HEK293 (cell line): ENCODE data around the gene PDE3B.

Experiments used
- CTCF ChIA-PET: fragments of 350-600 bp; formaldehyde crosslinking; extraction: SDS; loops from one replicate; lab custom pipeline; 2021; ENCODE audit warnings: antibody characterized with exemption; lab: Yijun Ruan, JAX
- POLR2A ChIA-PET: fragments of 300-600 bp; formaldehyde crosslinking; extraction: SDS; loops from one replicate; lab custom pipeline; 2020; ENCODE audit warnings: antibody characterized with exemption, inconsistent platforms; lab: Yijun Ruan, JAX
- H3K27ac ChIP-seq: fragments of 200-500 bp; sonication (Bioruptor generic); 2 replicates; pipeline ENCODE4 v1.5.1; 2014; ENCODE audit warnings: low read depth, low read length, control low read depth, inconsistent platforms; ENCODE audit errors: extremely low read depth
- H3K36me3 ChIP-seq, 2 experiments: fragments of 200-500 bp in 1 of 2; sonication (Bioruptor generic) in 1 of 2; 1 replicate in 1 of 2; 2 replicates in 1 of 2; pipeline ENCODE4 v1.5.1; 2014 to 2017; ENCODE audit warnings: inconsistent platforms in 2 of 2, low read length in 2 of 2; ENCODE audit not compliant: control insufficient read depth in 2 of 2, insufficient read depth in 1 of 2
- H3K4me1 ChIP-seq: fragments of 200-500 bp; sonication (Bioruptor generic); 2 replicates; pipeline ENCODE4 v1.5.1; 2014; ENCODE audit warnings: mild to moderate bottlenecking, low read length, inconsistent platforms; ENCODE audit not compliant: control insufficient read depth, insufficient read depth
- H3K4me3 ChIP-seq: 2 replicates; pipeline ENCODE4 v1.5.1; 2011; ENCODE audit warnings: low read depth, mild to moderate bottlenecking, control low read depth, low read length, moderate library complexity
- H3K9me3 ChIP-seq: fragments of 200-500 bp; sonication (Bioruptor generic); 2 replicates; pipeline ENCODE4 v1.5.1; 2014; ENCODE audit warnings: low read depth, low read length, inconsistent platforms; ENCODE audit not compliant: control insufficient read depth, insufficient read depth
- KLF8 ChIP-seq: fragments of 450-650 bp; formaldehyde crosslinking; IDR thresholded peaks from 2 replicates; pipeline ENCODE4 v1.5.1; 2016; ENCODE audit warnings: missing biosample characterization, missing genetic modification characterization
- SCRT1 ChIP-seq: fragments of 450-650 bp; formaldehyde crosslinking; IDR thresholded peaks from 2 replicates; pipeline ENCODE4 v1.5.1; 2016; ENCODE audit warnings: missing biosample characterization, missing genetic modification characterization, borderline replicate concordance
- SCRT2 ChIP-seq: fragments of 450-650 bp; formaldehyde crosslinking; IDR thresholded peaks from 2 replicates; pipeline ENCODE4 v1.5.1; 2016; ENCODE audit warnings: missing biosample characterization, missing genetic modification characterization
- SP2 ChIP-seq: fragments of 450-650 bp; formaldehyde crosslinking; IDR thresholded peaks from 2 replicates; pipeline ENCODE4 v1.5.1; 2016; ENCODE audit warnings: missing biosample characterization, missing genetic modification characterization
- YY1 ChIP-seq: fragments of 450-650 bp; formaldehyde crosslinking; IDR thresholded peaks from 2 replicates; pipeline ENCODE4 v1.5.1; 2018; ENCODE audit warnings: missing biosample characterization, missing genetic modification characterization
- ZNF223 ChIP-seq: fragments of 450-650 bp; formaldehyde crosslinking; IDR thresholded peaks from 2 replicates; pipeline ENCODE4 v1.5.1; 2016; ENCODE audit warnings: missing biosample characterization, missing genetic modification characterization
- ZNF341 ChIP-seq: fragments of 450-650 bp; formaldehyde crosslinking; IDR thresholded peaks from 2 replicates; pipeline ENCODE4; 2016; ENCODE audit warnings: low read depth, missing biosample characterization, missing genetic modification characterization
- ZNF350 ChIP-seq: fragments of 450-650 bp; formaldehyde crosslinking; IDR thresholded peaks from 2 replicates; pipeline ENCODE4 v1.5.0; 2017; ENCODE audit warnings: missing biosample characterization, mild to moderate bottlenecking, missing genetic modification characterization
- ZNF561 ChIP-seq: fragments of 450-650 bp; IDR thresholded peaks from 2 replicates; pipeline ENCODE4 v1.5.1; 2018; ENCODE audit warnings: missing biosample characterization, missing genetic modification characterization, borderline replicate concordance
- ZSCAN23 ChIP-seq: fragments of 450-650 bp; formaldehyde crosslinking; IDR thresholded peaks from 2 replicates; pipeline ENCODE4 v1.5.1; 2016; ENCODE audit warnings: missing biosample characterization, missing genetic modification characterization
- TF ChIP-seq, protein P1 (sequence below): fragments of 450-650 bp; formaldehyde crosslinking; IDR thresholded peaks from 2 replicates; pipeline ENCODE4 v1.5.1; 2016; ENCODE audit warnings: missing biosample characterization, missing genetic modification characterization
- TF ChIP-seq, protein P2 (sequence below): fragments of 450-650 bp; formaldehyde crosslinking; IDR thresholded peaks from 2 replicates; pipeline ENCODE4 v1.5.1; 2017; ENCODE audit warnings: missing biosample characterization, missing genetic modification characterization
- TF ChIP-seq, protein P3 (sequence below): fragments of 450-650 bp; formaldehyde crosslinking; IDR thresholded peaks from 2 replicates; pipeline ENCODE4 v1.5.1; 2016; ENCODE audit warnings: missing biosample characterization, missing genetic modification characterization
- TF ChIP-seq, protein P4 (sequence below): fragments of 450-650 bp; formaldehyde crosslinking; IDR thresholded peaks from 2 replicates; pipeline ENCODE4 v1.5.1; 2016; ENCODE audit warnings: missing biosample characterization, missing genetic modification characterization
- TF ChIP-seq, protein P5 (sequence below): fragments of 450-650 bp; formaldehyde crosslinking; IDR thresholded peaks from 2 replicates; pipeline ENCODE4 v1.5.1; 2017; ENCODE audit warnings: missing biosample characterization, missing genetic modification characterization
- TF ChIP-seq, protein P6 (sequence below): fragments of 450-650 bp; formaldehyde crosslinking; conservative IDR thresholded peaks from 2 replicates; pipeline ENCODE4 v1.5.1; 2016; ENCODE audit warnings: low read depth, missing biosample characterization, missing genetic modification characterization

PDE3B gene

DNA sequence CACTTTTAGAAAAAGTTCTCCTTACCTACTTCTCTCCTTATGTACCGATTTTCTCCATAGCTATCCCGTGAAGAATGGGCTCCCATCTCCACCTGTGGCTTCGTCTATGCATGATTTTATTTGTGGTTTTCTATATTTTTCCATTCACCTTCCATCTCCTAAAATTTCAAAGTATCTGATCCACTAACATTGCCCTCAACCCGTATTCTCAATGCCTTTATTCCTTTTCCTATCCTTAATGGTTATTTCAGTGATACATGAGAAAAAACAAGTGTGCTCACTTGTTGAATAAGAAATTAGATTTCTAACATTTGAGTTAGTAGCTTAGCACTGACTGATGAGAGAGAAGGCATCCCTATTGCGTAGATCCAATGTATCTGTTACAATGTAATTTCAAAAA, 231.6 kb downstream of the PDE3B start:
- H3K4me1 ChIP-seq, result no peaks in the 10 kb centered on the region
- no peak overlapping the region for H3K27ac ChIP-seq
- TF ChIP-seq ZSCAN23 (tag by site-specific recombination) (no peak), SCRT1 (peak; percentile 63; the same call in 1 of the 2 replicates), SCRT2 (tag by site-specific recombination) (peak; percentile 58)
- TF ChIP-seq, protein P1, sequence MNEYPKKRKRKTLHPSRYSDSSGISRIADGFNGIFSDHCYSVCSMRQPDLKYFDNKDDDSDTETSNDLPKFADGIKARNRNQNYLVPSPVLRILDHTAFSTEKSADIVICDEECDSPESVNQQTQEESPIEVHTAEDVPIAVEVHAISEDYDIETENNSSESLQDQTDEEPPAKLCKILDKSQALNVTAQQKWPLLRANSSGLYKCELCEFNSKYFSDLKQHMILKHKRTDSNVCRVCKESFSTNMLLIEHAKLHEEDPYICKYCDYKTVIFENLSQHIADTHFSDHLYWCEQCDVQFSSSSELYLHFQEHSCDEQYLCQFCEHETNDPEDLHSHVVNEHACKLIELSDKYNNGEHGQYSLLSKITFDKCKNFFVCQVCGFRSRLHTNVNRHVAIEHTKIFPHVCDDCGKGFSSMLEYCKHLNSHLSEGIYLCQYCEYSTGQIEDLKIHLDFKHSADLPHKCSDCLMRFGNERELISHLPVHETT, result no peak
- POLR2A ChIA-PET, result no interaction called here
- CTCF ChIA-PET, result interaction anchor here (0.6 to 1.0 kb wide), 2 partner anchors 86 to 456 kb away, joined by 3 read pairs; no protein-coding TSS in a partner anchor
- no peak overlapping the region for H3K4me3 ChIP-seq
- H3K36me3 ChIP-seq, result peaks cover 3 to 44% of the 10 kb centered on the region in 2 experiments; a peak in 2 of 3 replicates
- H3K9me3 ChIP-seq, result no peaks in the 10 kb centered on the region

DNA sequence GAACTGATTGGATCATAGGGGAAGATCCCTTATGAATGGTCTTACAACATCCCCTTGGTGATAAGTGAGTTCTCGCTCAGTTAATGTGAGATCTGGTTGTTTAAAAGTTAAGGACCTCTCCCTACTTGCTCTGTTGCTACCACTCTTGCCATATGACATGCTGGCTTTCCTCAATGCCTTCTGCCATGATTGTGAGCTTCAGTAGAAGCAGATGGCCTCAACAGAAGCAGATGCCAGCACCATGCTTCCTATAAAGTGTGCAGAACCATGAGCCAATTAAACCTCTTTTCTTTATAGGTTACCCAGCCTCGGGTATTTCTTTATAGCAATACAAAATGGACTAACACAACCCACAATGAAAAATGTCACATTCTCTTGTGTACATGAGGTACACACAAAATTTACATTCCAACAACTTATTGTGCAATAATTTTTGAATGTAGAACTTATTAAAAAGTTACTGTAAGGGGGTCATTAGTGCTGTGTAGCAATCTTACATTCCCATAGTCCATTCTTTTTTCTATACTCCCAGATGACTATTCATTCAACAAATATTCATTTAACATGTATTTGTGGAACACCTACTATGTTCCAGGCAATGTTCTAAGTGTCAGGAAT, 238.1 kb downstream of the PDE3B start:
- no peak overlapping the region for H3K4me3 ChIP-seq
- no peaks in the 10 kb centered on the region for H3K9me3 ChIP-seq
- peaks cover 3 to 40% of the 10 kb centered on the region in 2 experiments; a peak in 2 of 3 replicates for H3K36me3 ChIP-seq
- no peak overlapping the region for H3K27ac ChIP-seq
- H3K4me1 ChIP-seq, result no peaks in the 10 kb centered on the region
- TF ChIP-seq, protein P2, sequence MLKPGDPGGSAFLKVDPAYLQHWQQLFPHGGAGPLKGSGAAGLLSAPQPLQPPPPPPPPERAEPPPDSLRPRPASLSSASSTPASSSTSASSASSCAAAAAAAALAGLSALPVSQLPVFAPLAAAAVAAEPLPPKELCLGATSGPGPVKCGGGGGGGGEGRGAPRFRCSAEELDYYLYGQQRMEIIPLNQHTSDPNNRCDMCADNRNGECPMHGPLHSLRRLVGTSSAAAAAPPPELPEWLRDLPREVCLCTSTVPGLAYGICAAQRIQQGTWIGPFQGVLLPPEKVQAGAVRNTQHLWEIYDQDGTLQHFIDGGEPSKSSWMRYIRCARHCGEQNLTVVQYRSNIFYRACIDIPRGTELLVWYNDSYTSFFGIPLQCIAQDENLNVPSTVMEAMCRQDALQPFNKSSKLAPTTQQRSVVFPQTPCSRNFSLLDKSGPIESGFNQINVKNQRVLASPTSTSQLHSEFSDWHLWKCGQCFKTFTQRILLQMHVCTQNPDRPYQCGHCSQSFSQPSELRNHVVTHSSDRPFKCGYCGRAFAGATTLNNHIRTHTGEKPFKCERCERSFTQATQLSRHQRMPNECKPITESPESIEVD, result no peak
- no peak for TF ChIP-seq SP2 (tag by site-specific recombination)
- TF ChIP-seq, protein P3, sequence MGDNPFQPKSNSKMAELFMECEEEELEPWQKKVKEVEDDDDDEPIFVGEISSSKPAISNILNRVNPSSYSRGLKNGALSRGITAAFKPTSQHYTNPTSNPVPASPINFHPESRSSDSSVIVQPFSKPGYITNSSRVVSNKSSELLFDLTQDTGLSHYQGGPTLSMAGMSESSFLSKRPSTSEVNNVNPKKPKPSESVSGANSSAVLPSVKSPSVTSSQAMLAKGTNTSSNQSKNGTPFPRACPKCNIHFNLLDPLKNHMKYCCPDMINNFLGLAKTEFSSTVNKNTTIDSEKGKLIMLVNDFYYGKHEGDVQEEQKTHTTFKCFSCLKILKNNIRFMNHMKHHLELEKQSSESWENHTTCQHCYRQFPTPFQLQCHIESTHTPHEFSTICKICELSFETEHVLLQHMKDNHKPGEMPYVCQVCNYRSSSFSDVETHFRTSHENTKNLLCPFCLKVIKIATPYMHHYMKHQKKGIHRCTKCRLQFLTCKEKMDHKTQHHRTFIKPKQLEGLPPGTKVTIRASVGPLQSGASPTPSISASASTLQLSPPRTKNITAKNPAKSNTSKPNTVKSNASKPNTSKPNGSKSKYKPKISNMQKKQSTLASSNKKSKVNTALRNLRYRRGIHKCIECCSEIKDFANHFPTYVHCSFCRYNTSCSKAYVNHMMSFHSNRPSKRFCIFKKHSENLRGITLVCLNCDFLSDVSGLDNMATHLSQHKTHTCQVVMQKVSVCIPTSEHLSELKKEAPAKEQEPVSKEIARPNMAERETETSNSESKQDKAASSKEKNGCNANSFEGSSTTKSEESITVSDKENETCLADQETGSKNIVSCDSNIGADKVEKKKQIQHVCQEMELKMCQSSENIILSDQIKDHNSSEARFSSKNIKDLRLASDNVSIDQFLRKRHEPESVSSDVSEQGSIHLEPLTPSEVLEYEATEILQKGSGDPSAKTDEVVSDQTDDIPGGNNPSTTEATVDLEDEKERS (tag by site-specific recombination), result no peak
- TF ChIP-seq, all 188 proteins: peak for 0
- ChIA-PET CTCF (interaction anchor here (0.6 kb wide), 1 partner anchor 160 kb away, joined by 3 read pairs; no protein-coding TSS in a partner anchor), POLR2A (interaction anchor here (1.8 kb wide), 1 partner anchor 10 kb away, joined by 6 read pairs; the partner anchor contains the start of gene CYP2R1)

DNA sequence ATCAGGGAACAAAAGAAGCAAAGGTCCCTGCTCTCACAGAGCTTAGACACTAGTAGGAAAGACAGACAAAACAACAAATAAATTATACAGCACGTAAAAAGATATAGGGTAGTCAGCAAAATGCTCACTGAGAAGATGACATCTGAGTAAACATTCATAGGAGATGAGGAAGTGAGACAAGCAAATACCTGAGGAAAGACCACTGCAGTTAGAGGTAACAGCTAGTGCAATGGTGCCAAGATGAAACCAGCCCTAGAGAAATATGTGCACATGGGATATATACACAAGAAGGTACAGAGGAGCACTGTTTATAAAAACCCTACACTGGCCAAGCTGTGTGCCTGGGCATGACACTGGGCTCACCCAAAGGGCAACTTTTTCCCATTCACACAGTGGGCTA, 238.6 kb downstream of the PDE3B start:
- peaks cover 3 to 36% of the 10 kb centered on the region in 2 experiments; a peak in 2 of 3 replicates for H3K36me3 ChIP-seq
- ChIA-PET CTCF (interaction anchor here (0.6 kb wide), 1 partner anchor 160 kb away, joined by 3 read pairs; no protein-coding TSS in a partner anchor), POLR2A (interaction anchor here (1.8 kb wide), 1 partner anchor 10 kb away, joined by 6 read pairs; the partner anchor contains the start of gene CYP2R1)
- H3K4me3 ChIP-seq, result no peak overlapping the region
- no peaks in the 10 kb centered on the region for H3K9me3 ChIP-seq
- H3K4me1 ChIP-seq, result no peaks in the 10 kb centered on the region
- H3K27ac ChIP-seq, result no peak overlapping the region
- no peak for TF ChIP-seq ZNF350 (tag by site-specific recombination)
- TF ChIP-seq, protein P4, sequence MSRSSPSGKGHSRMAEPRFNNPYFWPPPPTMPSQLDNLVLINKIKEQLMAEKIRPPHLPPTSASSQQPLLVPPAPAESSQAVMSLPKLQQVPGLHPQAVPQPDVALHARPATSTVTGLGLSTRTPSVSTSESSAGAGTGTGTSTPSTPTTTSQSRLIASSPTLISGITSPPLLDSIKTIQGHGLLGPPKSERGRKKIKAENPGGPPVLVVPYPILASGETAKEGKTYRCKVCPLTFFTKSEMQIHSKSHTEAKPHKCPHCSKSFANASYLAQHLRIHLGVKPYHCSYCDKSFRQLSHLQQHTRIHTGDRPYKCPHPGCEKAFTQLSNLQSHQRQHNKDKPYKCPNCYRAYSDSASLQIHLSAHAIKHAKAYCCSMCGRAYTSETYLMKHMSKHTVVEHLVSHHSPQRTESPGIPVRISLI (tag by site-specific recombination), result no peak
- TF ChIP-seq KLF8, result no peak
- TF ChIP-seq, protein P5, sequence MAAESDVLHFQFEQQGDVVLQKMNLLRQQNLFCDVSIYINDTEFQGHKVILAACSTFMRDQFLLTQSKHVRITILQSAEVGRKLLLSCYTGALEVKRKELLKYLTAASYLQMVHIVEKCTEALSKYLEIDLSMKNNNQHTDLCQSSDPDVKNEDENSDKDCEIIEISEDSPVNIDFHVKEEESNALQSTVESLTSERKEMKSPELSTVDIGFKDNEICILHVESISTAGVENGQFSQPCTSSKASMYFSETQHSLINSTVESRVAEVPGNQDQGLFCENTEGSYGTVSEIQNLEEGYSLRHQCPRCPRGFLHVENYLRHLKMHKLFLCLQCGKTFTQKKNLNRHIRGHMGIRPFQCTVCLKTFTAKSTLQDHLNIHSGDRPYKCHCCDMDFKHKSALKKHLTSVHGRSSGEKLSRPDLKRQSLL (tag by site-specific recombination), result no peak
- TF ChIP-seq, protein P6, sequence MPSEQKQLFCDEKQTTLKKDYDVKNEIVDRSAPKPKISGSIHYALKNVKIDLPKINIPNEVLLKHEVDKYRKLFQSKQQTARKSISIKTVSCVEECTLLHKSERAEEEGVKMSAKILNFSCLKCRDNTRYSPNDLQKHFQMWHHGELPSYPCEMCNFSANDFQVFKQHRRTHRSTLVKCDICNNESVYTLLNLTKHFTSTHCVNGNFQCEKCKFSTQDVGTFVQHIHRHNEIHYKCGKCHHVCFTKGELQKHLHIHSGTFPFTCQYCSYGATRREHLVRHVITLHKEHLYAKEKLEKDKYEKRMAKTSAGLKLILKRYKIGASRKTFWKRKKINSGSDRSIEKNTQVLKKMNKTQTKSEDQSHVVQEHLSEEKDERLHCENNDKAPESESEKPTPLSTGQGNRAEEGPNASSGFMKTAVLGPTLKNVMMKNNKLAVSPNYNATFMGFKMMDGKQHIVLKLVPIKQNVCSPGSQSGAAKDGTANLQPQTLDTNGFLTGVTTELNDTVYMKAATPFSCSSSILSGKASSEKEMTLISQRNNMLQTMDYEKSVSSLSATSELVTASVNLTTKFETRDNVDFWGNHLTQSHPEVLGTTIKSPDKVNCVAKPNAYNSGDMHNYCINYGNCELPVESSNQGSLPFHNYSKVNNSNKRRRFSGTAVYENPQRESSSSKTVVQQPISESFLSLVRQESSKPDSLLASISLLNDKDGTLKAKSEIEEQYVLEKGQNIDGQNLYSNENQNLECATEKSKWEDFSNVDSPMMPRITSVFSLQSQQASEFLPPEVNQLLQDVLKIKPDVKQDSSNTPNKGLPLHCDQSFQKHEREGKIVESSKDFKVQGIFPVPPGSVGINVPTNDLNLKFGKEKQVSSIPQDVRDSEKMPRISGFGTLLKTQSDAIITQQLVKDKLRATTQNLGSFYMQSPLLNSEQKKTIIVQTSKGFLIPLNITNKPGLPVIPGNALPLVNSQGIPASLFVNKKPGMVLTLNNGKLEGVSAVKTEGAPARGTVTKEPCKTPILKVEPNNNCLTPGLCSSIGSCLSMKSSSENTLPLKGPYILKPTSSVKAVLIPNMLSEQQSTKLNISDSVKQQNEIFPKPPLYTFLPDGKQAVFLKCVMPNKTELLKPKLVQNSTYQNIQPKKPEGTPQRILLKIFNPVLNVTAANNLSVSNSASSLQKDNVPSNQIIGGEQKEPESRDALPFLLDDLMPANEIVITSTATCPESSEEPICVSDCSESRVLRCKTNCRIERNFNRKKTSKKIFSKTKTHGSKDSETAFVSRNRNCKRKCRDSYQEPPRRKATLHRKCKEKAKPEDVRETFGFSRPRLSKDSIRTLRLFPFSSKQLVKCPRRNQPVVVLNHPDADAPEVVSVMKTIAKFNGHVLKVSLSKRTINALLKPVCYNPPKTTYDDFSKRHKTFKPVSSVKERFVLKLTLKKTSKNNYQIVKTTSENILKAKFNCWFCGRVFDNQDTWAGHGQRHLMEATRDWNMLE (tag by site-specific recombination), result no peak
- TF ChIP-seq ZNF223 (tag by site-specific recombination), result no peak
- TF ChIP-seq ZNF561, result no peak
- no peak for TF ChIP-seq ZNF341
- TF ChIP-seq YY1, result no peak
